DMS53 treated with DMSO at 0.1 percent for 48 hours (cell line): Measurements from ENCODE around the gene DNAJB1.
A peak's percentile ranks its signal among the peaks of the same experiment; 100 is the strongest.

ENCODE experiments used
- DNase-seq: peaks from one replicate; lab custom pipeline; 2025; ENCODE audit not compliant: unreplicated experiment; lab: John Stamatoyannopoulos, UW

The DNAJB1 gene

GRCh38 chr19:14474827-14475226 lies 43.4 kb downstream of the DNAJB1 start:
- DNase-seq: no peak

GRCh38 chr19:14473978-14474578 lies 44.1 kb downstream of the DNAJB1 start:
- DNase-seq: peak; percentile 33

DNA sequence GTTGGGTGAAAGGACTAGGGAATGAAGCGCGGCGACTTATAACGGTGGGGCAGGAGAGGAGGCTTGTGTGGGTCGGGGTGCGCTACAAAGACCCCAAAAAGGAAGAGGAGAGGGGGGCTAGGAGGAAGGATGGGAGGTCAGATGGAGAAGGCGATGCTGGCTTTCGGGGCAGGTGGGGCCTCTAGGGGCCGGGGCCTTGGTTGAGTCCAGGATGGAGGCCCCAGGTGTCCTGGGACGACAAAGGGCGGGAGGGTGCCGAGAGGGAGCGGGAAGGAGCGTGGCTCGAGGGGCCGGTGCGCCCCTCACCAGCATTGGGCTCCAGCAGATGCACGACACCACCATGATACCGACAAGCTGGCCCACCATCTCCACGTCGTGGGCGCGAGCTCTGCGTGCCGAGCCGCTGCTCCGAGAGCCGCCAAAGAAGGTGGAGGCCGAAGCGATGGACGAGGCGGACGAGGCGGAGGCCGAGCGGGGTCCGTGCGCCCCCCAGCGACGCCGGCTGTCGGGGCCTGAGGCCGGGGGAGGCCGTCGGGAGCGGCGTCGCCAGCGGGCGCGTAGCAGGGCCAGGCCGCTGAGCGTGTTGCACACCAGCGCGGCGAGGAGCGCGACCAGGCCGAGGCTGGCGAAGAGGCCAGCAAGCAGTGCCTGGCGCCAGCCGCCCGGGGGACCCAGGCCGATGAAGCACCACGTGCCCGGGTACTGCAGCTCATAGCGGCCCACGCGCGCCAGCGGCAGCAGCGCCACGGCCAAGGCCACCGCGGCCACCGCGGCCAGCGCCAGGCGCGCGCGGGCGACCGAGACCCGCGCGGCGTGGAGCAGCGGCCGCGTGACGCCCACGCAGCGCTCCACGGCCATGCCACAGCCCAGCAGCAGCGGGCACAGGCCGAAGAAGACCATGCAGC lies 44.9 kb downstream of the DNAJB1 start:
- DNase-seq: no peak

GRCh38 chr19:14472202-14472938 lies 45.8 kb downstream of the DNAJB1 start:
- DNase-seq: no peak

GRCh38 chr19:14471436-14472187 lies 46.6 kb downstream of the DNAJB1 start:
- DNase-seq: no peak

- no peak for DNase-seq
Measured at GRCh38 chr19:14470031-14470876, 47.9 kb downstream of the DNAJB1 start.

DNA sequence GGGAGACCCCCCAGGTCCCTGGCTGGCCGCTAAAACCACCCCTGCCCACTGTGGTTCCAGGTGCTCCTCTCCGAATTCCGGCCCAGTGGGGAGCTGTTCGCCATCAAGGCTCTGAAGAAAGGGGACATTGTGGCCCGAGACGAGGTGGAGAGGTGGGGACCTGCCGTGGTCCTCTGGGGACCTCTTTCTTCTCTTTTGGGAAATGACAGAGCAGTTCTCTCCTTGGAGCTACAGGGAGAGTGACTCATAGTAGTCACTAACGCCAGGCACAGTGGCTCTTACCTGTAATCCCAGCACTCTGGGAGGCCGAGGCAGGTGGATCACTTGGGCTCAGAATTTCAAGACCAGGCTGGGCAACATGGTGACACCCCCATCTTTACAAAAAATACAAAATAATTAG lies 50.4 kb downstream of the DNAJB1 start:
- no peak for DNase-seq

DNA sequence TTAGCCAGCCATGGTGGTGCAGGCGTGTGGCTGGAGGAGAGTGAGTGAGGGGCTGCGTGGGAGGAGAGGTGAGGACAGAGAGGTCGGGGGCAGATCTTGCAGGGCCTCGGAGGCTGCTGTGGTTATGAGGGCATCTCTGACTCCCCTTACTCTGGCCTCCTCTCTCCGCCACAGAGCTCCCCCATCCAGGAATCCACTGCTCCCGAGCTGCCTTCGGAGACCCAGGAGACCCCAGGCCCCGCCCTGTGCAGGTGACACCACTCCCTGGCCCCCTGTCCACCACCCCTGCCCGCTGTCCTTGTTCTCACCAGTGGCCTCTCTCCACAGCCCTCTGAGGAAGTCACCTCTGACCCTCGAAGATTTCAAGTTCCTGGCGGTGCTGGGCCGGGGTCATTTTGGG lies 50.8 kb downstream of the DNAJB1 start:
- no peak for DNase-seq
